GM19099 (cell line): ENCODE measurements around the gene PPTC7.

Experiments
- POLR2A ChIP-seq: IDR thresholded peaks from 3 replicates; pipeline ENCODE4 v1.6.1; 2011; ENCODE audit warnings: low read depth; ENCODE audit not compliant: insufficient read length; ENCODE audit errors: extremely low read depth

PPTC7 gene

DNA sequence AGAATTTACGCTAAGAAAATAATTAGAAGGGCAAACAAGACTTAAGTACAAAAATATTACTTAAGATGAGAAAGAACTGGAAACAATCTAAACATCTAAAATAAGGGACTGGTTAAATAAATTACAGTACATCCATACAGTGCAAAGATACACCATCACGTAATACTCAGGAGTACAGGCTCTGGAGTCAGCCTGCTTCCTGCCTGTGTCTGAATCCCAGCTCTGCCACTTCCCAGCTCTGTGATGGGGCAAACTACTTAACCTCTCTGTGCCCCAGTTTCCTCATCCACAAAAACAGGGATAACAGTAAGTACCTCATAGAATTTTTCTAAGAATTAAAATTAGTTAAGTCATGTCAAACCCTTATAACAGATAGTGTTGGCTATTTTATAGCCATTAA, 36.0 kb downstream of the PPTC7 start:
- TF ChIP-seq POLR2A = no peak

- TF ChIP-seq POLR2A = no peak
Measured at GRCh38 chr12:110546339-110546738, 36.8 kb downstream of the PPTC7 start.

GRCh38 chr12:110545812-110546211, 37.3 kb downstream of the PPTC7 start:
- no peak for TF ChIP-seq POLR2A

- no peak for TF ChIP-seq POLR2A
Measured at GRCh38 chr12:110543965-110544364, 39.2 kb downstream of the PPTC7 start.

DNA sequence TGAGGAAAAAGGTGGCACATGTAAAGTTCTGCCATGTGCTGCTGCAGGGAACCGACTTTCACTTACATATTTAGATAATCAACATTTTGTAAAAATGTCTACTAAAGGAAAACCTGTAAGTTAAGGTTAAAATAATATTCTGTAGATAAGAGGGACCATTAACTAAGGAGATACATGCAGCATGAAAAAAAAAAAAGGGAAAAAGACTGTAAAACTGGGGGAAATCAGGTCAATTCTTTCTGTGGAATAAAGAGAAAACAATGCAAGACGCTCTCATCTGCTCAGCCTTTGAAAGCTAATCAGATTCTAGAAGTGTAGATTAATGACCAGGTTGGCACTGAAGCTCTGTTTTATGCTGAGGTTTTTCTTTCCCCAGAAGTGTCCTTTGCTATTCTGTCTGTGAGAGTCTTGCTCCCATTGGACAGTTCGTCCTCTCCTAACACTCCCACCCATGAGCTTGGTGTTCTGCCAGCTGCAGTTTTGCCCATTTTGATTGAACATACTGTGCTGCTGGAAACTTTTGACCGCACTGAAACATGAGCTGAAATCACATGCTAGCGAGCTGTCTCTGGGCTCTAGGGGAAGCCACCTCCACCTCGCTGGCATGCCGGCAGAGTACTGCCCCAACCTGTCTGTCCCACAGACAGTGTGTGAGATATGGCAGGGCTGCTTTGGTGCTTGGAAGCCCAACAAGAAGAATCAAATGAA, 39.7 kb downstream of the PPTC7 start:
- TF ChIP-seq POLR2A = no peak

GRCh38 chr12:110540048-110540447, 43.1 kb downstream of the PPTC7 start:
- TF ChIP-seq POLR2A = no peak

- TF ChIP-seq POLR2A = no peak
Measured at GRCh38 chr12:110538869-110539622, 44.1 kb downstream of the PPTC7 start.

GRCh38 chr12:110537605-110538409, 45.3 kb downstream of the PPTC7 start:
- no peak for TF ChIP-seq POLR2A

DNA sequence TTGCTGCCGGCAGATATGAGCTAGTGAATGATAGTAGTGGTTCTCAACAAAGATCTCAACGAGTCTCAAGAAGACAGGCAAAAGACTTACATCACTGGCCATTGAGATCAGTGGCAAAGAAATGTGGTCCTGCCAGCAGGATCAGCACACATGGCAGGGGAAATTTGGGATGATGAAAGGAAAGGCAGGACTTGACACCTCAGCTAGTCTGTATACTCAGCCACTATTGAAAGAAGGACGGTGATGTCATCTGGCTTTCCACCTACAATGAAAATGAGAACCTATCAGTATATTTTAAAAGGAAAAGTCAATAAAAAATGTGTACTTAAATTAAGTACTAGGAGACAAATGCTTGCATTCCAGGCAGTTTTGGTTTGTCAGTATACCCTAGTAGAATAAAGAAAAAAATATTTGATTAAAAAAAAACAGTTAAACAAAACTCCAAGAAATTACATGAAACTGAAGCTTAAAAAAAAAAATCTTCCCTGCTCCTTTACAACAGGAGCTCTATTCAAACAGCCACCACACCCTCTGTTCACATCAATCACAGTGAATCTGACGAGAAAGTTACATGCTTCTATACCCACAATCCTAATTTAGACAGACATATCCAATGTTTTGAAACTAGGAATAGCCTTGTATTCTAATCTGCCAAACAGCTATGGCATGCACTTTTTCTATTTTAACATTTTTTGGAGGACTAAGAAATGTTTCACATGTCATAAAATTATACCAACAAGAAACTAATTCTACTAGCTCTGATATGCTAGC, 46.1 kb downstream of the PPTC7 start:
- TF ChIP-seq POLR2A = no peak

GRCh38 chr12:110534811-110535210, 48.3 kb downstream of the PPTC7 start:
- TF ChIP-seq POLR2A = no peak

GRCh38 chr12:110533607-110534006, 49.5 kb downstream of the PPTC7 start:
- TF ChIP-seq POLR2A = no peak

DNA sequence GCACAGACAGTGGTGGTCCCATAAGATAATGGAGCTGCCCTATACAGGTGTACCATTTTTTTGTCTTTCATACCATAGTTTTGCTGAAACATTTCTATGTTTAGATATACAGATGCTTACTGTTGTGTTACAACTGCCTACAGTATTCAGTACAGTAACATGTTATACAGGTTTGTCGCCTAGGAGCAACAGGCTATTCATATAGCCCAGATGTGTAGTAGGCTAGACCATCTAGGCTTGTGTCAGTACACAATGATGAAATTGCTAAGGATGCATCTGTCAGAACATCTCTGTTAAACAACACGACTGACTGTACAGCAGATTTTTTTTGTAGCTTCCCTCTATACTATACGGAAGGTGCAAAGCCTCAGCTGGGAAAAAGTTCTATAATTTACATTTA, 50.5 kb downstream of the PPTC7 start:
- TF ChIP-seq POLR2A = no peak

DNA sequence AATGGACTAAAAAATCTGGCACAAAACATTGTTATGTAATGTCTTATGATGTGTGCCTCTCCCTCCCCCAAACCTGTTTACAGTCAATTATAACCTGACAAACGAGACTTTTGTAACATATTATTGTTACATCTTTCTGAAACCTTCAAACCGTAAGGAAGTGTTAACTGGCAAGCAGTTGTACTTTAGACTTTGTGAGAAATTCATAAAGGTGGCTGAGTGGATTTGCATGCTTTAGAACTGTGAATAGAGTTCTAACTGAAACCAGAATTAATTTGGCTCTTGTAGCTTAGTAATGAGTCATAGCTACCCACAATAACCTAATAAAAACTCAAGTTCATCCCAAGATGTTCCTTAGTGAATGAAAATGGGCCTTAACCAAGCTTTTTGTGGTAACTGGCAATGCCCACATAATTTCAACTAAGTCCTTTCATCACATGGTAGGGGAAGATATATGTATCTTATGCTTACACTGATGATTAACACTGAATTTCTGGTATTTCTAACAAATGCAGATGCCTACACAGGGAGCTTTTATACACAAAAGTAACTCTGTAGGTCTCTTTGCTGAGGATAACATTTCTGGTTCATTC, 51.3 kb downstream of the PPTC7 start:
- TF ChIP-seq POLR2A = no peak

- no peak for TF ChIP-seq POLR2A
Measured at GRCh38 chr12:110530511-110530910, 52.6 kb downstream of the PPTC7 start.

DNA sequence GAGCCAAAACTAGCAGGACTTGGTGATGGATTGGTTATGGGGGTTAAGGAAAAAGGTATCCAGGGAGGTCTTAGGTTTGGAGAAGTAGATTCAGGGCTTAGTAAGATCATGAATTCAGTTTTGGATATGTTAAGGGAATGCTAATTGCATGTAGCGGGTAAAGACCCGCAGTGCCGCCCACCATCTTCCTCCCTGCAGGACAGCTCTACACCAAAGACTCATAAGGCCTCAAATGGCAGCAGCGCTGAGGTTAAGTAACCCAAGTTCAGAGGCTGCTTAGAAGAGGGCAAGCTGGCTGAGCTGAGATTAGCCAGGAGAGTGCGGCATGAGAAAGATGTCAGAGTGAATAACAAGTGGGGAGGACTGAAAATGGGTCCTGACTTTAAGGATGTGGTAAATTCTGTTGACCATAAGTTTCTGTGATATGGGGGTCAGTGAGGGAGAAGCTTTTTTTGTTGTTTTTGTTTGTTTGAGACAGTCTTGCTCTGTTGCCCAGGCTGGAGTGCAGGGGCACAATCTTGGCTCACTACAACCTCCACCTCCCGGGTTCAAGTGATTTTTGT, 54.8 kb downstream of the PPTC7 start:
- TF ChIP-seq POLR2A = no peak

DNA sequence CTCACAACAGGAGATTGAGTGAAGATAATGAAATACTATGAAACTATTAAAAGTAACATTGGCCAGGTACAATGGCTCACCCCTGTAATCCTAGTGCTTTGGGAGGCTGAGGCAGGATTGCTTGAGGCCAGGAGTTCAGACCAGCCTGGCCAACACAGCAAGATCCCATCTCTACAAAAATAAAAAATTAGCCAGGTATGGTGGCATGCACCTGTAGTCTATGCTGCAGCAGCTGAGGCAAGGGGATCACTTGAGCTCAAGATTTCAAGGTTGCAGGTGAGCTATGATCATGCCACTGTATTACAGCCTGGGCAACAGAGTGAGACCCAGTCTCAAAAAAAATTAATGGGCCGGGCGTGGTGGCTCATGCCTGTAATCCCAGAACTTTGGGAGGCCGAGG, 66.1 kb downstream of the PPTC7 start:
- TF ChIP-seq POLR2A = no peak
